Stimulated activated CD4-positive, alpha-beta T cell treated with anti-CD3 and anti-CD28 coated beads, Interleukin-2, amount 100 ng/mL, for 4 hours (primary cell): ENCODE results near the gene FBXW12.
"Not testable (repeated sequence)": the region's sequence is repeated elsewhere in the genome, so short reads cannot be mapped to it uniquely, and the experiment has no call there.

ENCODE experiments used
- DNase-seq: peaks from one replicate; pipeline ENCODE4 v3.0.0-alpha.2; 2020; ENCODE audit warnings: low read depth

Gene FBXW12, protein sequence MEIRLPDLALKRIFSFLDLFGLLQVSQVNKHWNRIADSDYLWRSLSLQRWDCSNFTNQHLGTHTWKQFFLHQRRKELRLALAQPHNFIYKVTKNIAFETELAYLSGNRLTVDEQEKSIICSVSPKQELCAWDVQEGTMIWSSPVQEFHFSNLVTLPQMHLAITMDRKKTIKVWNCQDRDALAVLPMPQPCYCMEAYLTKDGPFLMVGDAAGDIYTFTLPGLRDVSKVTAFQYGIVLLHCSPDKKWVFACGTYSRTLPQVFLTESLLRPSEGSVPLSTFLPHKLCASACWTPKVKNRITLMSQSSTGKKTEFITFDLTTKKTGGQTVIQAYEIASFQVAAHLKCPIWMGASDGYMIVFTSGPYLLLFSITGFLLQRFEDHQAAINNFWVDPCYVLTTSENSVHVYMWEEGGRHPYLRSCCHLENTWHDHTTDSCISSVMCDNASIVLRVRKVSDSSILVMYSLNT

DNA sequence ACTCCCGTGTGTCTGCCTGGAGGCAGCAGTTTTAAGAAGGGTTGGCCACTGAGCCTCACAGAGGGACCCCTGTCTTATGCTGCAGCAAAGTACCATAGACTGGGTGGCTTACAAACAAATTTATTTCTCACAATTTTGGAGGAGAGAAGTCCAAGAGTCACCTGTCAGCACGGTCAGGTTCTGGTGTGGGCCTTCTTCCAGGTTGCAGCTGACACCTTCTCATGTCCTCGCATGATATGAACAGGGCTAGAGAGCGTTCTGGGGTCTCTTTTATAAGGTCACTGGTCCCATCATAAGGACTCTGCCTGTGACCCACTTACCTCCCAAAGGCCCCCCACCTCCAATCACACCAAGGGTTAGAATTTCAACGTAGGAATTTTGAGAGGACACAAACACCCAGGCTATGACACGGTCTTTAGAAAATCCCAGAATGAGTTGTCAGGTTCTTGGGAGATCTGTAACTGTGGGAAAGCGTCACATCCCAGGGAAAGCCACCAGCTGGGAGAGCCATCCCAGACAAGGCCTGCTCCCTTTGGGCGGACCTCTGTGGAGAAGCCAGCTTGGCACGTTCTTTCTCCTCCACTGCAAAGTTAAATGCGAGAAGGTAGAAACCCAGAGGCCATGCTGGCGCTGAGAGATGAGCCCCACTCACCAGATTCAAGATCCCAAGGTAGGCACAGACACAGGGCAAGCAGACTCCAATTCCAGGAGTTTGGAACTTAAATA lies at the start of gene FBXW12:
FBXW12 (plus strand) TSS at position 569 of the 726 bp plus-strand sequence. CDS start 549 bp downstream, outside the sequence.
- DNase-seq, result no peak

DNA sequence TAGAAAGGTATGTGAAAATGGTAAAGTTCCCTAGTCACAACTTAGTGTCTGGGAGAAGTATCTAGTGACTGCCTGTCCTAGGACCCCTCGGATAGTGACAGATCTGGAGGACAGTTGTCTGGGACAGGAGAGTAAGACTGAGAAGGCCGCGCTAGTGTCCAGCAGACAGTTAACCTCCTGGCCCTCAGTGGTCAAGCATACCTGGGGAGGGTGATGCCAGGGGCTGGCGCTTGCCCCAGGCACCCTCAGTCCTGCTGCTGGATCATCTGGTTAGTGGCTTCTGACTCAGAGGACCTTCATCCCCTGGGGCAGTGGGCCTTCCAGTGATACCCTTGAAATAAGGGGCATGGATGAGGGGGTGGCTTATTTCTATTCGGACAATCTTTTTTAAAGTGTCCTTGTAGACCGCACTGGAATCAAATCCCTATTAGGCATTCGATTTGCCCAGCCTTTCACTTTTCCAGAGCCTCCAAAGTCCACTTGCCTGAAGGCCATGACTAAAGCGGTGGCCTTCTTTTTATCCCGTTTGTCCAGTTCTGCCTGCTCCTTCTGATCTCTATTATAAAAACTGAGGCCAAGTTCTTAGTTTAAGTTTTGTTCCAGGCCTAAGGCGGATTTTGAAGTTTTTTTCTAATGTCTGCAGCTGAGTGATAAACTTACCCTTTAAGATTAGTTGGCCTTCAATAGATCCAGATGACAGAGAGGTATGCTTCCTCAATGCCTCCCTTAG lies 40.1 kb upstream of the FBXW12 start:
- DNase-seq, result not testable (repeated sequence)

DNA sequence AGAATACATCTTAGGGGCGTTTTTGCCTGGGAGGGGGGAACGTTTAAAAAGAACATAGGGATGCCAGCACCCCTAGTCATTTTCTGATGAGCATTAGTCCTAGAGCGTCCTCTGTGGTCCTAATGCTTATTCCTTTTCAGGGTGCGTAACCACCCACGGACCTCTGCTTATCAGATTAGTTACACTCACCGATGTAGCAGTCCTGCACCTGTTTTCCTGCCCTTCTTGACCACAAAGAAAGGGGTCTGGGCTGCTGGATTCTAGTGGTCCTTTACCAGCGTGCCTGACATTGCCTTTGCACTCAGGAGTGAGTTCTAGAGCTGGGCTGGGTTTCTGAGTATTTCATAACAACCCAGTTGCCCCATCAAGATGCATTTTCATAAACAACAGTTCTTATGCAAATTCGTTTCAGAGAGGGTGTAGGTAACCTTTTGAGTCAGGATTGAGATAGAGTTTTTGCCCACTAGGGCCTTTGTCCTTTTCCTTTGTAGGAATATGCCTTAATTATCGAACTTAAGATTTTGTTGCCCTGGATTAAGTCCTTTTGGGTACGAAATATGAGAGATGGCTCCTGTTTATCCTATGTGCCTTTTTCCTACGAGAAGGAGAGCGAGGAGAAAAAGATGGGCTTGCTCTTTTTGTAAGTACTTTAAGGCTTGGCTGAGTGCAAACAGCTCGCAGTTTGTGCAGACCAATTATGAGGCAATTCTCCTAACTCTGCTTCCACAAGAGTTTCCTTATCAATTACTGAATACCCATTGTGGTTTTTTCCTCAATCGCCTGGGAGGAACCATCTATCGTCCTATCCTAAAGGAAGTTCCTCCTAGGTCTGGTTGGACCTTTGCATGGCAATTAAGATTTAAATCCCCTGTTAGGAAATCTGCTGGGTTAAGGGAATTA lies 38.4 kb upstream of the FBXW12 start, which contains the start of gene SPINK8:
SPINK8 (minus strand) TSS at position 316 of the 900 bp plus-strand sequence. CDS start 5,320 bp downstream, outside the sequence.
- not testable (repeated sequence) for DNase-seq

DNA sequence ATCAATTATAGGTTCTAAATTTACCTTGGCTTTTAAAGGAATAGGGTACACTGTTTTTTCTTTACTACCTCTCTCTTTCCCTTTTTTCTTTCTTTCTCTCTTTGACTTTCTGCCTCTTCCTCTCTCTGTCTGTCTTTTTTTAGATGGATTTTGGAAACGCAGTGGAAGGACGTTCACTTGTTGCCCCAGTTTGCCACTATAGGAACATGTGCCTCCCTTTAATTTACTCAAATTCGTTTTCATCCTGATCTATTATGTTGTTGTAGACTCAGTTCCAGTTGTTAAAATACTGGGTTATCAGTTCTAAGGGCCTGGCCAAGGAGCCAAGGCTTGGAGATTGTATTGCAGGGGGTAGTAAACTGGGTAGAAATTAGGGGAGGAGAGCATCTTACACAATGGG lies 37.4 kb upstream of the FBXW12 start:
- no peak for DNase-seq

DNA sequence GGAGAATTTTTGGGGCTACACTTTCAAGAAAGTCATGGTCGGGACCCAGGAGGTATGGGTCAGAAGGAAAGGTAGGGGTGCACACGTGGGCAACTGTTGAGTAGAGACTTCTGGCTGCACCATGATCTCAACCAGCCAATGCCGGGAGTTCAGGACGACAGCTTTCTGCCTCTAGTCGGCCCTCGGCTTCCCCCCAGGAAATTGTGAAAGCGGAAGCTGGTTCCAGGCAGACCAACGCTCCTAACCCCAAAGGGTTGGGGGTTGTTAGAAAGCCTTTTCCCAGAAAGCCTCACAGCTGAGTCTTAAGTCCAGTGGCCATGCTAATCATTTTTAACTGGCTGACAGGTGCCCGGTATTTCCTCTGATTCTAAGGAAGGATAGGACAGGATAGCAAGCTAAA lies 36.7 kb upstream of the FBXW12 start:
- DNase-seq, result not testable (repeated sequence)

DNA sequence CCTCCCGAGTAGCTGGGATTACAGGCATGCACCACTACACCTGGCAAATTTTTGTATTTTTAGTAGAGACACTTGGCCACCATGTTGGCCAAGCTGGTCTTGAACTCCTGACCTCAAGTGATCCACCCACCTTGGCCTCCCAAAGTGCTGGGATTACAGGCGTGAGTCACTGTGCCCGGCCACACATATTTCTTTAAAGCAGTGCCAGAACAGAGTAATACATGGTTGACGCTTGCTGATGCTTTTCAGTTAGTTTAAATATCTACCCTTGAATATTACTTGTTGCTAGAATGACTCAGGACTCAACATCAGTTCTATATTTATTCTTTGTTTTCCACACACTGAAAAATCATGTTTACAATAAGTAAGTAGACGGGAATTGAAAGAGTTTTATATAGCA lies 34.5 kb upstream of the FBXW12 start:
- DNase-seq, result not testable (repeated sequence)

DNA sequence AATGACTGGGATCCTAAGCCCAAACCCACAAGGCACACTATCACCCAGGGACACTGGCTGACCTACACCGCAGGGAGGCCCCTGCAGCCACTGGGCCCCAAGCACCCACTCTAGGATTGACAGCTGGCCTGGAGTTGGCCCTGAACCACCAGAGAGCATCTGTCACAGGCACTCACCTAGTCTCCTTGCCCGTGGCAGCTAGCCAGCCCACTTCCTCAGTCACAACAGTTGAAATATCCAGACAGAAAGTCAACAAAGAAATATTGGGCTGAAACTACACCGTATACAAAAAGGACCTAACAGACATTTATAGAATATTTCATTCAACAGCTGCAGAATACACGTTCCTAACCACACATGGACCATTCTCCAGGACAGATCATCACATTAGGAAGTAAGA lies 33.4 kb upstream of the FBXW12 start:
- no peak for DNase-seq

DNA sequence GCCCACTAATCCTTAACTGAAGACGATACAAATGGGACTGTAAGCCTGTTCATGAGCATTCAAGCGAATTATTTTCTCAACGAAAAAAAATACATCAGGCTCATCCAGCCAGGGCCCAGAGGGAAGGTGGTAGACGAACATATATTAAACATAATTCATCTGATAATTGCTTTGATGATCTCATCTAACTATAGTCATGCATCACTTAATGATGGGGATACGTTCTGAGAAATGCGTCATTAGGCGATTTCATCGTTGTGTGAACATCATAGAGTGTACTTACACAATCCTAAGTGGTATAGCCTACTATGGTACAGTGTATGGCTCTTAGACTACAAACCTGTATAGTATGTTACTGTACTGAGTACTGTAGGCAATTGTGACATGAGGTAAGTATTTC lies 28.6 kb upstream of the FBXW12 start:
- no peak for DNase-seq

DNA sequence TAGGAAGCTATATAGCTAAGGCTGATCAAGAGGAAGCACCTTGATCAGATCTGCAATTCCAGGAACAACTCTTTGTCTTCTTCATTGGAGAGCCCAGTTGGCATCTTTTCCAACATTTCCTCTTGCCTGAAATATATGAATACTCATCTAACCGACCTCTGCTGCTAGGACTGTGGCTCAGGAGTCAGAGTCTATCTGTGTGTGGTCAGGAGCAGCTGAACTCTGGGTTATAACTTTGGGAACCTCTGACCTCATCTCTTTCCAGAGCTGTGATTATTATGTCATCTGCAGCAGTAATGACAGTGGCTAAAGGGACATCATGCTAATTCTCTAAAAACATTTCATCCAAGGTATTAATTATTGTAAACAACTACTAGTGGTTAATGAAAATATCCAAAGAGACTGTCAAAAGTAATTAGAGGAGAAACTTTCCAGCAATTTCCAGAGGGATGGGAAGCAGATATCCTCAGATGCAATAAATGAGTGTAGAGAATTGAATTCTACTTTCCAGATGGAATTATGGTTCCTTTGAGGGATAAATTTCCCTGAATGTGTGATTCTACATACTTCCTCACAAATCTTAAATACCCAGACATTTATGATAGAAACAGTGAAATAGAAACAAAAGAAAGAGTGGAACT lies 27.0 kb upstream of the FBXW12 start:
- no peak for DNase-seq

DNA sequence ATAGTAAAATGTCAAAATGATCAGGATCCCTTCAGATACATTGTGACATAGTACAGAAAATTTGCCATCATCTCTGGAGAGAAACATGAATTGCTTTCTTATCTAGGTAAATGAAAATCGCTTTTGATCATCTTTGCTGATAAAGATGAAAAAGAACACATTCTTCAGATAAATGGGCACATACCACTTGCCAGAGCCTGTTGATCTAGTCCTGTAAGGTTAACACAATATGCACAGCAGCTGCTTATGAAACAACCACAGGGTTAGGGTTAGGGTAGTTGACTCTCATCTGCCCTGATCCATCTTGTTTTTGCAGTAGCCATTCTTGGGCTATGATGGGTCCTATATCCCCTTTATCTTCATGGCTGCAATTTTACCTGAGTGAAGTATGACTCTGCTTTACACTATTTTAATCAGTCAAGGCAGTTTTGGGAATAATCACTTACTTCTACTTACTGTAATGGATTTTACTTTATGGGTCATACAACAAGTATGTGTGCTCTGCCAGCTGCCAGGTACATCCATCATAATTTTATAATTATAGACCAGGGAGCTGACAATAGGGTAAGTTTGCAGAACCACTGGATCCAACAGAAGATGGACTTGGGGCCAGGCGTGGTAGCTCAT lies 26.0 kb upstream of the FBXW12 start:
- DNase-seq, result no peak

DNA sequence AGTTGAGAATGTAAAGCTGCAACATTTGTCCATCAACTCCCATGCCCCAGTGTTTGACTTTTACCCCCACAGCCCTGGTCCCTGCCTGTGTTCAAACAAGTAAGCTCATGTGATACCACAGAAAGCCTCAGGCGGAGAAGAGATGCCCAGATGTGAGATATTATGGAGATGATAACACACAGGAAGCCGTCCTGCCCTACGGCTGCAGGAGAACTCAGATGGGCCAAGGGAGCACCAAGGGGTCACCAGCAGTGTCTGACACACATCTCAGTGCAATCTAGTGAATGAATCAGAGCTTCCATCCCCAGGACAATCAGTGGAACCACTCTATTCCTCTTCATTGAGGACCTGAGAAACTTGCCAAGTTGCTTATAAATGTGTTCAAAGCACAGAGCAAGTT lies 24.5 kb upstream of the FBXW12 start:
- no peak for DNase-seq

DNA sequence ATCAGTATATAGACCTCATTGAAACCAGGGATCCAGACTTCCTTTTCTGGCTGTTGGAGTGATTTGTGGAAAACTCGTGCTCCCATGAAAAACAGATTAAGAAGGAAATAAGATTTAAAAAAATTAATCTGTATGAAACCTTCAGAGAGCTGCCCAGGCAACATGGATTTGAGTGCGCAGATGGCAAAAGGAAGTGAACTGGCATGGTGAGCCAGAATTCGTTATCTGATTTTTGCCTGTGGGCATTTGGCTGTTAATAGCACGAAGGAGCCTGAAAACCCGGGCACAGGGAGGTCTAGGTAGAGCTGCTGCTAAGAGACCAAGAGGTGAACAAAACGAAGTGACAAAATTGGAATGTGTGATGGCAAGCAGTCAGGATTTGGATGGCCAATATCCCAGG lies 19.5 kb upstream of the FBXW12 start:
- no peak for DNase-seq

DNA sequence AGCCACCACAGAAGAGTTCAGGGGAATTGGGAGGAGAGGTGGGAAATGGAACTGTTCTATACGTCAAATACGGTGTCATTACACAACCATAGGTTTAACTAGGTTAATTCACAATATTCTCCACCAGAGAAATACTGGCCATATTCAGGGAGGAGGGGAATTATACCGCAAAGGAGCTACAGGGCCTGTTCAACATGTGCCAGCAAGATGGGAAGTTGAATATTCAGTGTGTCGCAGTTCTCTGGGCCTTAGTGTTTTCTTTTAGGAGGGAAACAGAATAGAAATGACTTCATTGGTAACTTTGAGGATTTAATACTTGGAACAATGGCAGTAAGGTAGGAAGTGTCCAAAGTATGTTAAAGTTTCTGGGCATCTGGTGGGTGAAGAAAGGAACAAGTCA lies 18.0 kb upstream of the FBXW12 start:
- no peak for DNase-seq

DNA sequence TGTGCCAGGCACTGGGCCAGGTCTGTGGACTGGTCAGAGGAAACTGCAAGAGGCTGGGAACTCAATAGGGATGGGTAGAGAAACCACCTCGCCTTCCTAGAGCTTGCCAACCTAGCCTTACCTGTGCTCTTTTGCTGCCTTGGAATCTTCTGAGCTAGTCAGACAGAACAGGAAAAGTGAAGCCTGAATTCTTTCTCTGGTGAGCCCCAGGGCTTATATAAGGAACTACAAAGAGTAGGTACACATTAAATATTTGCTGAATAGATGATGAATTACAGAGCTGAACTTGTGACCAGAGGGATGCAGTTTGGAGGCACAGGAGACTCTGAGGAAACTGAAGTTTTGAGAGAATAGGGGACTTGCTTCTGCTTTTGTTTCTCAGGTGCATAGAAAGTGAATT lies 15.6 kb upstream of the FBXW12 start:
- no peak for DNase-seq

DNA sequence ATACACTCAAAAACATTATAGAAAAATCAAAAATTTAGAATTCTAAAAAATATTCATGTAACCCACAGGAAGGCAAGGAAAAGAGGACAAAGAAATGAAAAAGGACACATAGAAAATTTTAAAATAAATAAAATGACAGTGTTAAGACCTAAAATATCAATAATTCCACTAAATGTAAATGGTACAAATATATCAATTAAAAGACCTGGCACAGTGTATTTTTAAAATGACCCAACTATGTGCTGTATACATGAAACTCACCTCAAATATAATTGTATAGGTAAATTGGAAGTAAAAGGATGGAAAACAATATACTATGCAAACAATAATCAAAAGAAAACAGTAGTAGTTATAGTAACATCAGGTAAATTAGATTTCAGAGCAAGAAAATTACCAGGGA lies 10.1 kb upstream of the FBXW12 start:
- DNase-seq, result no peak

DNA sequence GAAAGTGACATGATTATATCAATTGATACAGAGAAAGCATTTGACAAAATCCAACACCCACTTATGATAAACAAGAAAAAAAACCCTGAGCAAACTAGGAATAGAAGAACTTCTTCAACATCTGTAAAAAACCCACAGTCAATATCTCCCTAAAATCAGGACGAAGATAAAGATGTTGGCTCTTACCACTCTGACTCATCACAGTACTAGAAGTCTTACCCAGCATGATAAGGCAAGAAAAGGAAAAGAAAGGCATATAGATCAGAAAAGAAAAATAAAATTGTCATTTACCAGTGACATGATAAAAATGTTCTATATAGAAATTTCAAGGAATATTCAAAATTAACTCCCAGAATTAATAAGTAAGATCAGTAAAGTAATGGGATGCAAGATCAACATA lies 7.2 kb upstream of the FBXW12 start:
- no peak for DNase-seq

DNA sequence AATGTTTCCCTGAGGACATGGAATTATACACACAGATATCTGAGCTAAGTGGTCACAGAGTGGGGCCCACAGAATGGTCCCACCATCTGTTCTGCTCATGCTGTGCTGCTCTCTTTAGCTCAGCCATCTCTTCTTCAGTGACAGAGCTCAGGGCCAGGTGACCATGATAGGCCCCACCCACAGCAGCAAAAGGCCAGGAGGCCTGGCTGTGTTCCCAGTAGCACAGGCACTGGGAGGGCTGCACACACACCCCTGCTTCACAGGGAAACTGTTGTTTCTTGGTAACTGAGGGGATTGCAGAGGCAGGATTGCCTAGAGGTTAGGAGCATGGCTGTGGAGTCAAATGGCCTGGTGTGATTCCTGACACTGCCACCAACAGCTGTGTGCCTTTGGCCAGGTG lies 4.8 kb upstream of the FBXW12 start:
- DNase-seq, result no peak

DNA sequence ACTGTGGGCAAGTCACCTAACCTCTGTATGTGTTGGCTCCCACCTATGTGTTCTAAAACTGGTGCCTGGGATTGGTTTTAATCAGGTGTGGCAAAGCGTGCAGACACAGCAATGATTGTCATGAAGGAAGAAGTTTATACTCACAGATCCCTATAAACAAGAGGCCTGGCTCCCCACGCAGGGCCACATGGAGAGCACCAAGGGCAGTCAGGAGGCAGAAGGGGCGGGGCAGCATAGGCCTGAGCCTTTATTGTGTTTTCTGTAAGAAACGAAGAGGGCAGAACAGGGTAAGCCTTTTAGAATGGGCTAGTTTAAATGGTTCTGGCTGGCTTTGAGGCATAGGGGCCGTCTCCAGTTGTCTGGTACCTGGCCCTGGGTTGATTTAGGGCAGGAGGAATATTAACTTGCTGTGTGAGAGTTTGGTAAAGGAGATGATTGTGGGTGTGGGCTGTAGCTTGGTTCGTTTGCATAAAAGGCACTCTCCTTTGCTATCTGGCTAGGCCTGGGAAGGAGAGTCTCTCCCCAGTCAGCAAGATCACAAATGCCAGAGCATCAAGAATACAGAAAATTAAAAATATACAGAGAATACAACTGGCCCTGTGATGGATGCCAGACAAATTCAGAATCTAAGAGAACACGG lies 2.2 kb upstream of the FBXW12 start:
- DNase-seq, result no peak

DNA sequence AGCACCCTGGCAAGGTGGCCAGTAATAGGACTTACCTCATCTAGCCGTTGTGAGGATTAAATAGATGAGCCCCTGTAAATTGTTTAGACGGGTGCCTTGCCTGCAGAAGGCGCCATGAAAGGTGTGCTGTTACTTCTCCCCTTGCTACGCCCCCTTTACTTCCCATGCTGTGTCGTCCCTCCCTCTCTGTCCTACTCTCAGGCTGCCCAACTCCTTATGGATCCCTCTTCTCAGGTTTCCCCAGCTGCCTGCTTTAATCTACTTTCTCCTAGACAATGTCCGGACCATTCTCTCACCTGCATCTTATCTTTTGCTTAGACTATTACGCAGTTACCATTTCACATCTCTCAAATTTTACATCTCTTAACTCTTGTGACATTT lies 1.7 kb upstream of the FBXW12 start:
- no peak for DNase-seq

DNA sequence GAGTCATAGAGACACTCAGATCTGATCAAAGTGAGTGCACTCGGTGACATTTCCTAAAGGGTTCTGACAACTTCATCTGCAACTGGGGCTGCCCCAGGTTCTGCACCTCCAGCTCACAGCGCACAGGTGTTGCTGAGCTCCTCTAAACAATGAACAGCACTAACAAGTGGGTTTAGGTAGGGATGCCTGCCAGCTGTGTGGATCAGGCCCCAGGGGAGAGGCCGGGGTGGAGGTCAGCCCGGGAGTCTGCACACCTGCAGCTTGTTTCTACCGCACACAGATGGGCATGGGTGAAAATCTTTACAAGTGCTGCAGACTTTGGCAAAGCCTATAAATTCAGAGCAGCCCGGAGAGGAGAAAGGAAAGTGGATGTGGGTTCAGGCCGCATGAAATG lies 355 bp downstream of the FBXW12 start:
- DNase-seq, result no peak
